HG03064 (cell line): ENCODE results near the gene AKT1S1.

Experiments used
- ATAC-seq: cut with Tn5 transposase; IDR thresholded peaks from one replicate; pipeline ENCODE4 v1.9.1; 2021; ENCODE audit warnings: low read depth; ENCODE audit not compliant: unreplicated experiment

Gene AKT1S1

GRCh38 chr19:49871349-49871985 is 5.7 kb downstream of the AKT1S1 start:
- no peak for ATAC-seq

- no peak for ATAC-seq
These were observed 6.8 kb downstream of the AKT1S1 start for GRCh38 chr19:49870309-49870901.

- peak; percentile 55 for ATAC-seq
These were observed 7.5 kb downstream of the AKT1S1 start for GRCh38 chr19:49869484-49870308.

GRCh38 chr19:49869009-49869483 is 8.1 kb downstream of the AKT1S1 start:
- ATAC-seq: no peak

GRCh38 chr19:49866933-49867782 is 10.0 kb downstream of the AKT1S1 start, which contains the start of gene PNKP:
Gene PNKP, minus strand, starts transcription at chr19:49867576. Its CDS starts 372 bp downstream, at chr19:49867204.
- peak; percentile 36 for ATAC-seq

GRCh38 chr19:49864890-49865289 is 12.3 kb downstream of the AKT1S1 start:
- ATAC-seq: no peak

GRCh38 chr19:49863935-49864320 is 13.2 kb downstream of the AKT1S1 start:
- no peak for ATAC-seq

- ATAC-seq: no peak
These were observed 13.8 kb downstream of the AKT1S1 start for GRCh38 chr19:49863254-49863934.

- ATAC-seq: no peak
These were observed 14.5 kb downstream of the AKT1S1 start for GRCh38 chr19:49862391-49863253.

GRCh38 chr19:49861541-49862378 is 15.4 kb downstream of the AKT1S1 start:
- no peak for ATAC-seq

GRCh38 chr19:49861107-49861506 is 16.0 kb downstream of the AKT1S1 start:
- ATAC-seq: no peak

GRCh38 chr19:49860336-49861102 is 16.6 kb downstream of the AKT1S1 start:
- no peak for ATAC-seq

- no peak for ATAC-seq
These were observed 17.3 kb downstream of the AKT1S1 start for GRCh38 chr19:49859682-49860335.

- ATAC-seq: no peak
These were observed 18.8 kb downstream of the AKT1S1 start for GRCh38 chr19:49858088-49858985.

GRCh38 chr19:49857838-49858087 is 19.4 kb downstream of the AKT1S1 start:
- no peak for ATAC-seq
